Muscle layer of duodenum (tissue), 2 donors: ENCODE measurements around the gene UBE3A.

Experiments
- H3K27ac ChIP-seq: one replicate; pipeline ENCODE4 v1.7.0; 2013; ENCODE audit warnings: mild to moderate bottlenecking, low read length
- H3K27me3 ChIP-seq: one replicate; pipeline ENCODE4 v1.7.0; 2013; ENCODE audit warnings: low read depth, mild to moderate bottlenecking, control low read depth, low read length
- H3K36me3 ChIP-seq, 2 donors: one replicate each; pipeline ENCODE4 v1.7.0; 2013; ENCODE audit warnings: low read length in 2 of 2, control low read depth in 1 of 2, mild to moderate bottlenecking in 1 of 2; ENCODE audit not compliant: insufficient read depth in 2 of 2, control insufficient read depth in 1 of 2
- H3K4me1 ChIP-seq, 2 donors: one replicate each; pipeline ENCODE4 v1.7.0; 2013; ENCODE audit warnings: low read length in 2 of 2, mild to moderate bottlenecking in 2 of 2, control low read depth in 1 of 2, moderate library complexity in 1 of 2; ENCODE audit not compliant: insufficient read depth in 2 of 2, control insufficient read depth in 1 of 2
- H3K4me3 ChIP-seq, 2 donors: one replicate each; pipeline ENCODE4 v1.7.0; 2013; ENCODE audit warnings: low read length in 2 of 2, low read depth in 1 of 2, mild to moderate bottlenecking in 1 of 2
- H3K9me3 ChIP-seq, 2 donors: one replicate each; pipeline ENCODE4 v1.7.0; 2013; ENCODE audit warnings: low read length in 2 of 2, control low read depth in 1 of 2, mild to moderate bottlenecking in 1 of 2; ENCODE audit not compliant: control insufficient read depth in 1 of 2
- donor health status: healthy.

The UBE3A gene

DNA sequence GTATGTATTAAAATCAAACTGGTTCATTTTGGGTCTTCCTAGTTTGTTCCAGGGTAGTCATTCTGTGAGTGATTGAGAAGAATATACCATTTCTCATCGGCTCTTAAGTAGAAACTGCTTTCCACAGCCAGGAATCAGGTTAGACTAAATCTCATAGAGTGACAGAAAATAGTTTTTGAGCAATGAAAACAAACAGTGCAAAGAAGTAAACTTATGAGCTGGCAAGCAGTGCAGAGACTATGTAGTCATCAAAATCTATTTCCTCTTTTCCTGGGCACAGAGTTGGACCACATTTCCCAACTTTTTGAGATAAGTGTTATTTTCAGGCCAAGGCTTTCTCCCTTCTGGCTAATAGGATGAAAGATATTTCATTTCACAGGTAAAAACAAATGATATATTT is 66.5 kb downstream of the UBE3A start:
- no peaks in the 10 kb centered on the region for H3K9me3 ChIP-seq
- peaks cover 26 to 49% of the 10 kb centered on the region in 2 donors for H3K36me3 ChIP-seq
- no peak overlapping the region for H3K27ac ChIP-seq
- H3K4me1 ChIP-seq: peaks cover 0 to 8% of the 10 kb centered on the region in 2 donors
- H3K4me3 ChIP-seq: no peak overlapping the region
- H3K27me3 ChIP-seq: no peaks in the 10 kb centered on the region

GRCh38 chr15:25368850-25369249 is 70.0 kb downstream of the UBE3A start:
- H3K27ac ChIP-seq: no peak overlapping the region
- no peak overlapping the region for H3K4me3 ChIP-seq
- no peaks in the 10 kb centered on the region for H3K27me3 ChIP-seq
- peaks cover 0 to 10% of the 10 kb centered on the region in 2 donors for H3K4me1 ChIP-seq
- H3K36me3 ChIP-seq: peaks cover 13 to 36% of the 10 kb centered on the region in 2 donors
- H3K9me3 ChIP-seq: no peaks in the 10 kb centered on the region

- Histone ChIP-seq H3K36me3 (peaks cover 13 to 15% of the 10 kb centered on the region in 2 donors), H3K9me3 (no peaks in the 10 kb centered on the region), H3K4me3 (no peak overlapping the region), H3K27me3 (no peaks in the 10 kb centered on the region), H3K27ac (no peak overlapping the region), H3K4me1 (peaks cover 0 to 10% of the 10 kb centered on the region in 2 donors)
Measured at GRCh38 chr15:25366058-25366457, 72.8 kb downstream of the UBE3A start.

- peak overlapping the region; percentile 35 for H3K27ac ChIP-seq
Measured at GRCh38 chr15:25362545-25362944, 76.3 kb downstream of the UBE3A start.

GRCh38 chr15:25347707-25348106 is 91.1 kb downstream of the UBE3A start:
- Histone ChIP-seq H3K27me3 (no peaks in the 10 kb centered on the region), H3K27ac (no peak overlapping the region), H3K9me3 (peaks cover 6 to 14% of the 10 kb centered on the region in 2 donors), H3K36me3 (peaks cover under 1 to 40% of the 10 kb centered on the region in 2 donors), H3K4me1 (peaks cover 0 to 7% of the 10 kb centered on the region in 2 donors), H3K4me3 (no peak overlapping the region)

More at GRCh38 chr15:25362545-25362944, 76.3 kb downstream of the UBE3A start:
- Histone ChIP-seq H3K4me1 (peaks cover 0 to 6% of the 10 kb centered on the region in 2 donors), H3K4me3 (no peak overlapping the region), H3K27me3 (no peaks in the 10 kb centered on the region), H3K36me3 (peaks cover 0 to 5% of the 10 kb centered on the region in 2 donors), H3K9me3 (no peaks in the 10 kb centered on the region)

- Histone ChIP-seq H3K4me3 (no peak overlapping the region), H3K27me3 (no peaks in the 10 kb centered on the region), H3K27ac (no peak overlapping the region), H3K9me3 (peaks cover 6 to 14% of the 10 kb centered on the region in 2 donors), H3K36me3 (peaks cover 0 to 37% of the 10 kb centered on the region in 2 donors), H3K4me1 (peaks cover 0 to 7% of the 10 kb centered on the region in 2 donors)
Measured at GRCh38 chr15:25346371-25346770, 92.5 kb downstream of the UBE3A start.

- H3K9me3 ChIP-seq: peaks cover 6 to 14% of the 10 kb centered on the region in 2 donors
- no peak overlapping the region for H3K27ac ChIP-seq
- H3K4me1 ChIP-seq: peaks cover 0 to 7% of the 10 kb centered on the region in 2 donors
- H3K36me3 ChIP-seq: peaks cover 0 to 36% of the 10 kb centered on the region in 2 donors
- no peaks in the 10 kb centered on the region for H3K27me3 ChIP-seq
- H3K4me3 ChIP-seq: no peak overlapping the region
Measured at GRCh38 chr15:25345943-25346342, 92.9 kb downstream of the UBE3A start.

- H3K4me3 ChIP-seq: no peak overlapping the region
- no peaks in the 10 kb centered on the region for H3K27me3 ChIP-seq
Measured at GRCh38 chr15:25342629-25343028, 96.2 kb downstream of the UBE3A start.

DNA sequence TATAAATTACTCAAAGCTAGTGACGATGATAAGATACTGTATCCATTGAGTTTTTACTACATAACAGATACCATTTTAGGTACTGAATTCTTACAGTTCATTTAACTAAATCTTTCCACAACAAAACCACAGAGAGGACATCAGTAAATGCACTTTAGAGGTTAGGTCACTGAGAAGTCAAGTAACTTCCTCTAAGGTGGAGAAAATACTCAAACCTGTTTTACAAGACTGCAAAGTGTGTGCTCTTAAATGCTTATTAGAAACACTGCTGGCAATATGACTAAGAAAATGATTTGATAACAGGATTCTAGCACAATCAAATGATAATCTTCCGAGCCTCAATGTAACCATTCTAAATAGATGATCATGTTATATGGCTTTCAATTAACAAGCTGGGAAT is 99.4 kb downstream of the UBE3A start:
- no peaks in the 10 kb centered on the region for H3K27me3 ChIP-seq
- no peak overlapping the region for H3K4me3 ChIP-seq
- H3K36me3 ChIP-seq: peaks cover 30 to 50% of the 10 kb centered on the region in 2 donors

More at GRCh38 chr15:25342629-25343028, 96.2 kb downstream of the UBE3A start:
- Histone ChIP-seq H3K9me3 (peaks cover 0 to 14% of the 10 kb centered on the region in 2 donors), H3K36me3 (peaks cover 24 to 33% of the 10 kb centered on the region in 2 donors), H3K27ac (no peak overlapping the region), H3K4me1 (peaks cover 0 to 7% of the 10 kb centered on the region in 2 donors)

DNA sequence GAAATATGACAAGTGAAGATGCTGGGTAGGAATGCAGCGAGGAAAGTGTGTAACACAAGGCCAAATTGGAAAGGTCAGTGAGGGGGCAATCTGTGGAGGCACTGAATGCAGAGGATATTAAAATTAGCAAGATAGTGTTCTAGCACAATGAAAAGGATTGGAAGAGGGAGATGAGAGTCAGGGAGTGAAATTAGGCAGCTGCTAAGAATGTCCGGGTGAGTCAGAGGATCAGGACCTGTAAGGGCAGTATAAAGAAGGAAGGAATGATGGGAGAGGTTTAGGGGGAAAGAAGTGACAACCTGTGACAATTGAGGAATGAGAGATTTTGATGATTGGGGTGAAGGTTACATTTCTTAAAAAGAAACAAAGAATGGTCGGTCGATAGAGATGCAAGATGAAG is 103.5 kb downstream of the UBE3A start:
- Histone ChIP-seq H3K4me1 (no peaks in the 10 kb centered on the region), H3K9me3 (no peaks in the 10 kb centered on the region), H3K27ac (no peak overlapping the region), H3K4me3 (no peak overlapping the region), H3K36me3 (peaks cover 26 to 49% of the 10 kb centered on the region in 2 donors), H3K27me3 (no peaks in the 10 kb centered on the region)

More for the DNA sequence above, 99.4 kb downstream of the UBE3A start:
- Histone ChIP-seq H3K9me3 (no peaks in the 10 kb centered on the region), H3K4me1 (no peaks in the 10 kb centered on the region), H3K27ac (no peak overlapping the region)

DNA sequence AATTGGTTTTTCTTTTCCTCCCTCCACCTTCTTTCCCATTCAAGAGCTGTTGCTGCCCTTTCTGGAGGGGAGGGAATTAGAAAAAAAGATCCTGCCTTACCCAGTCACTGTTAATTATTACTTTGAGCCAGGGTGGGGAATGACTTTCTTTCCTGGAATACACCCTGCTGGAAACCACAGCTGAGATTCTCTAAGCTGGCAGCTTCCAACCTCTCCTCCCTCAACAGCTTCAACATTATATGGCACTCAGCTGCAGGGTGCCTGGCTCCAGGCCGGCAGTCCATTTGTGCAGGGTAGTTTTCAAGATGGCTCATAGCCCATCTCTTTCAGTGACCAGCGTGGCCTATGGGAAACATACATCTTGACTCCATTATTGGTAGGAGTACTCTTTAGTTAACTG is 105.8 kb downstream of the UBE3A start:
- Histone ChIP-seq H3K27ac (no peak overlapping the region), H3K9me3 (no peaks in the 10 kb centered on the region), H3K27me3 (no peaks in the 10 kb centered on the region), H3K4me3 (no peak overlapping the region), H3K4me1 (no peaks in the 10 kb centered on the region), H3K36me3 (peaks cover 10 to 34% of the 10 kb centered on the region in 2 donors)

DNA sequence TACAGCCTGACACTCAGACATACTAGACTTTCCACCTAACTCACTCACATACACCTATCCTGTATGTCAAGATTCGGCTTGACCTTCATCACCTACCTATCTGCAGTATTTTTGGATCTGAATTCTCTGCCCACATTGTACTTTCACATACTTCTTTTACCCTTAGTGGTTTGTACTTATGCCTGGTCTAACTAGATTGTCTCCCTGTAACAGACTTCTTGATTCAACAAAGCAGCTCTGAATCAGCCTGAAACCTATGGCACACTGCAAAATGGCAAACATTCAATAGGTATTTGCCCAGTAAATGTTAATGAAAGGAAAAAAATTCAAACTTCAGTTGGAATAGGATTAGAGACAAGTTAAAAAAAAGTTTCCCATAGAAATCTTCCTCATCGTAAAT is 106.5 kb downstream of the UBE3A start:
- H3K27me3 ChIP-seq: no peaks in the 10 kb centered on the region
- H3K9me3 ChIP-seq: no peaks in the 10 kb centered on the region
- H3K4me1 ChIP-seq: no peaks in the 10 kb centered on the region
- no peak overlapping the region for H3K27ac ChIP-seq
- peaks cover 4 to 27% of the 10 kb centered on the region in 2 donors for H3K36me3 ChIP-seq
- no peak overlapping the region for H3K4me3 ChIP-seq
